ENCODE measurements around the gene SLC9A8.

Gene SLC9A8

GRCh38 chr20:49925901-49926454 is 113.3 kb downstream of the SLC9A8 start:
- H3K27me3 ChIP-seq: no peaks in the 10 kb centered on the region
- peaks cover 23 to 24% of the 10 kb centered on the region in 2 experiments for H3K4me1 ChIP-seq (ENCODE audit: control insufficient read depth in 1 of 2, insufficient read depth in 1 of 2, low read depth in 1 of 2, low read length in 1 of 2)
- no peaks in the 10 kb centered on the region for H3K36me3 ChIP-seq

GRCh38 chr20:49928411-49929141 is 115.9 kb downstream of the SLC9A8 start:
- Histone ChIP-seq H3K36me3 (no peaks in the 10 kb centered on the region), H3K9me3 (no peaks in the 10 kb centered on the region), H3K27me3 (no peaks in the 10 kb centered on the region), H3K4me3 (ENCODE audit: low read depth in 1 of 2, low read length in 1 of 2) (no peak overlapping the region), H3K4me1 (ENCODE audit: control insufficient read depth in 1 of 2, insufficient read depth in 1 of 2, low read depth in 1 of 2, low read length in 1 of 2) (peaks cover 23 to 24% of the 10 kb centered on the region in 2 experiments), H3K27ac (peak overlapping the region; percentile 73)
- TF ChIP-seq CTCF (IDR thresholded peaks at IDR 0.05): peak; percentile 93

More at GRCh38 chr20:49925901-49926454, 113.3 kb downstream of the SLC9A8 start:
- H3K27ac ChIP-seq: peak overlapping the region; percentile 49
- H3K9me3 ChIP-seq: no peaks in the 10 kb centered on the region
- H3K4me3 ChIP-seq (ENCODE audit: low read depth in 1 of 2, low read length in 1 of 2): no peak overlapping the region
- TF ChIP-seq CTCF (IDR thresholded peaks at IDR 0.05): peak; percentile 15

GRCh38 chr20:49929142-49929494 is 116.5 kb downstream of the SLC9A8 start:
- Histone ChIP-seq H3K27ac (peak overlapping the region; percentile 73), H3K27me3 (no peaks in the 10 kb centered on the region), H3K9me3 (no peaks in the 10 kb centered on the region), H3K4me1 (ENCODE audit: control insufficient read depth in 1 of 2, insufficient read depth in 1 of 2, low read depth in 1 of 2, low read length in 1 of 2) (peaks cover 23 to 24% of the 10 kb centered on the region in 2 experiments), H3K4me3 (ENCODE audit: low read depth in 1 of 2, low read length in 1 of 2) (no peak overlapping the region), H3K36me3 (no peaks in the 10 kb centered on the region)
- TF ChIP-seq CTCF (IDR thresholded peaks at IDR 0.05): no peak

DNA sequence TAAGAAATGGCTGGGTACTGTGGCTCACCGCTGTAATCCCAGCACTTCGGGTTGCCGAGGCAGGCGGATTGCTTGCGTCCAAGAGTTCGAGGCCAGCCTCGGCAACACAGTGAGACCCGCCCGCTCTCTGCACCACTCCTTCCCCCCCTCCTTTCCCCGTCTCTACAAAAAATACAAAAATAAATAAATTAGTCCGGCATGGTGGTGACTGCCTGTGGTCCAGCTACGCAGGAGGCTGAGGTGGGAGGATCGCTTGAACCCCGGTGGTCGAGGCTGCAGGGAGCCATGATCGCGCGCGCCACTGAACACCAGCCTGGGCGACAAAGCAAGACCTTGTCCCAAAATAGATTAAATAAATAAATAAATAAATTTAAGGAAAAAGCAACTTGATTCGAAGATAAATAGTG is 123.1 kb downstream of the SLC9A8 start:
- Histone ChIP-seq H3K4me1 (ENCODE audit: control insufficient read depth in 1 of 2, insufficient read depth in 1 of 2, low read depth in 1 of 2, low read length in 1 of 2) (peaks cover 41% of the 10 kb centered on the region in 2 experiments), H3K36me3 (peaks cover 3% of the 10 kb centered on the region), H3K9me3 (no peaks in the 10 kb centered on the region), H3K27me3 (no peaks in the 10 kb centered on the region), H3K4me3 (ENCODE audit: low read depth in 1 of 2, low read length in 1 of 2) (peak overlapping the region; percentile 85 to 91), H3K27ac (peak overlapping the region; percentile 93)
- no peak for TF ChIP-seq CTCF (IDR thresholded peaks at IDR 0.05)

DNA sequence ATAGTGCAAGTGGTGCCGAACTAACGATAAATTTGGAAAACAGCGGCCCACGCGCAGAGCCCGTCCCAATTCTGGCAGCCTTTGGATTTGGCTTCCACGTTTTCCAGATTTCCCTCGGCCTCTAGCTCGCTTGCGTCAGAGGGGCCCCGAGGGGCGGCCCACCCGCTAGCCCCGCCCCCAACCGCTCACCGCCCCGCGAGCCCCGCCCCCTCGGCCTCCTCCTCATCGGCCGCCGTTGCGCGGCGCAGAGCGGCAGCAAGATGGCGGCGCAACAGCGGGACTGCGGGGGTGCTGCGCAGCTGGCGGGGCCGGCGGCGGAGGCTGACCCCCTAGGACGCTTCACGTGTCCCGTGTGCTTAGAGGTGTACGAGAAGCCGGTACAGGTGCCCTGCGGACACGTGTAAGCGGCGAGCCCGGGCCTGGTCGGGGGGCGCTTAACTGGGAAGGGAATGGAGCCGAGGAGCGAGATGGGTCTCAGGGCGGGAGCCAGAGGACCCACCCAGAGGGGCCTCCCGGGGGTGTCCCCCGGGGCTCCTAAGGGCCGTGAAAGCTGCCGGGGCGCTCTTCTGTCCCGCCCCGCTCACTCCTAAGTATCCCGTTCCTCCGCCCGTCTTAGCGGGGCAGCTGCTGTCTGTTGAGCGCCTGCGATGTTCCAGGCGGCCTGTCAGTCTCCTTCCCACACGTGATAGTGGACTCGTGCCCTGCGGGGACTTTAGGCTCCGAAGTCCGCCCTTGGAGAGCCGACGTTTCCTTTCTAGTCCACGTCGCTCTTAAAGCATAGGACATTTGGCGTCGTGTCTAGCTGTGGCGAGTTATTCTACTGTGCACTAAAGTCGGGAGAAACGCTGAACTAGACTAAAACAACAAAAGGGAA is 123.8 kb downstream of the SLC9A8 start, which contains the start of gene RNF114:
Gene RNF114 (plus strand): TSS at position 245 of the 874 bp plus-strand sequence. CDS start 16 bp downstream, at position 261.
- Histone ChIP-seq H3K9me3 (no peaks in the 10 kb centered on the region), H3K27ac (peak within 1 kb of the TSS; percentile 93), H3K4me1 (ENCODE audit: control insufficient read depth in 1 of 2, insufficient read depth in 1 of 2, low read depth in 1 of 2, low read length in 1 of 2) (peaks cover 41% of the 10 kb centered on the region in 2 experiments), H3K36me3 (peaks cover 10% of the 10 kb centered on the region), H3K4me3 (ENCODE audit: low read depth in 1 of 2, low read length in 1 of 2) (peak within 1 kb of the TSS; percentile 85 to 91), H3K27me3 (no peaks in the 10 kb centered on the region)
- TF ChIP-seq CTCF (IDR thresholded peaks at IDR 0.05): peak; percentile 61
